C4-2B (cell line): ENCODE measurements around the gene RCOR1.

Experiments
- ZFX ChIP-seq: fragments of 450-650 bp; IDR thresholded peaks from 2 replicates; pipeline ENCODE4 v1.6.1; 2017
- TF ChIP-seq, protein P1 (sequence below): fragments of 450-650 bp; conservative IDR thresholded peaks from 2 replicates; pipeline ENCODE4 v1.5.1; 2017; ENCODE audit warnings: mild to moderate bottlenecking

- no peak for TF ChIP-seq ZFX
- TF ChIP-seq, protein P1, sequence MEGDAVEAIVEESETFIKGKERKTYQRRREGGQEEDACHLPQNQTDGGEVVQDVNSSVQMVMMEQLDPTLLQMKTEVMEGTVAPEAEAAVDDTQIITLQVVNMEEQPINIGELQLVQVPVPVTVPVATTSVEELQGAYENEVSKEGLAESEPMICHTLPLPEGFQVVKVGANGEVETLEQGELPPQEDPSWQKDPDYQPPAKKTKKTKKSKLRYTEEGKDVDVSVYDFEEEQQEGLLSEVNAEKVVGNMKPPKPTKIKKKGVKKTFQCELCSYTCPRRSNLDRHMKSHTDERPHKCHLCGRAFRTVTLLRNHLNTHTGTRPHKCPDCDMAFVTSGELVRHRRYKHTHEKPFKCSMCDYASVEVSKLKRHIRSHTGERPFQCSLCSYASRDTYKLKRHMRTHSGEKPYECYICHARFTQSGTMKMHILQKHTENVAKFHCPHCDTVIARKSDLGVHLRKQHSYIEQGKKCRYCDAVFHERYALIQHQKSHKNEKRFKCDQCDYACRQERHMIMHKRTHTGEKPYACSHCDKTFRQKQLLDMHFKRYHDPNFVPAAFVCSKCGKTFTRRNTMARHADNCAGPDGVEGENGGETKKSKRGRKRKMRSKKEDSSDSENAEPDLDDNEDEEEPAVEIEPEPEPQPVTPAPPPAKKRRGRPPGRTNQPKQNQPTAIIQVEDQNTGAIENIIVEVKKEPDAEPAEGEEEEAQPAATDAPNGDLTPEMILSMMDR = no peak
Observed at GRCh38 chr14:102560458-102561261, 31.8 kb upstream of the RCOR1 start.
